Fibroblast of mammary gland (primary cell): ENCODE results near the gene TXNDC11.
A peak's percentile ranks its signal among the peaks of the same experiment; 100 is the strongest.

Source experiments
- DNase-seq: peaks from one replicate; pipeline ENCODE4 v3.0.0-alpha.2; 2010; ENCODE audit warnings: low read depth
- H3K4me3 ChIP-seq: 2 replicates; pipeline ENCODE4 v1.5.1; 2011; ENCODE audit warnings: low read depth, mild to moderate bottlenecking, low read length, moderate library complexity; ENCODE audit not compliant: control insufficient read depth
- TF ChIP-seq, protein P1 (sequence below): conservative IDR thresholded peaks from 2 replicates; pipeline ENCODE4 v1.5.1; 2011; ENCODE audit warnings: low read depth, low read length, inconsistent platforms; ENCODE audit not compliant: control insufficient read depth, insufficient read depth

TXNDC11 gene

DNA sequence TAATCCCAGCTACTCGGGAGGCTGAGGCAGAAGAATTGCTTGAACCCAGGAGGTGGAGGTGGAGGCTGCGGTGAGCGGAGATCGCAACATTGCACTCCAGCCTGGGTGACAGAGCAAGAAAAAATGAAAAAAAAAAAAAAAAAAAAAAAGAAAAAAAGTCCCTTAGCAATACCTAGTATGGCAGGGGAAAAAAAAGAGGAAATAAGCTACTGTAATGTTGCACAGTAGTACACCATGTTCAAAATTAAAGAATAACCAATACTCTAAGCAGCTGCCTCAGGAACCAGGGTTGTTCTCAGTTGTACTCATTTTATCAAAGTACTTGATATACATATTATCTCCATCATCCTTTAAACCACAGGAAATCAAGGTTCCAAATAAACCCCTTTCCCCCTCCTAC is 17.3 kb upstream of the TXNDC11 start:
- TF ChIP-seq, protein P1, sequence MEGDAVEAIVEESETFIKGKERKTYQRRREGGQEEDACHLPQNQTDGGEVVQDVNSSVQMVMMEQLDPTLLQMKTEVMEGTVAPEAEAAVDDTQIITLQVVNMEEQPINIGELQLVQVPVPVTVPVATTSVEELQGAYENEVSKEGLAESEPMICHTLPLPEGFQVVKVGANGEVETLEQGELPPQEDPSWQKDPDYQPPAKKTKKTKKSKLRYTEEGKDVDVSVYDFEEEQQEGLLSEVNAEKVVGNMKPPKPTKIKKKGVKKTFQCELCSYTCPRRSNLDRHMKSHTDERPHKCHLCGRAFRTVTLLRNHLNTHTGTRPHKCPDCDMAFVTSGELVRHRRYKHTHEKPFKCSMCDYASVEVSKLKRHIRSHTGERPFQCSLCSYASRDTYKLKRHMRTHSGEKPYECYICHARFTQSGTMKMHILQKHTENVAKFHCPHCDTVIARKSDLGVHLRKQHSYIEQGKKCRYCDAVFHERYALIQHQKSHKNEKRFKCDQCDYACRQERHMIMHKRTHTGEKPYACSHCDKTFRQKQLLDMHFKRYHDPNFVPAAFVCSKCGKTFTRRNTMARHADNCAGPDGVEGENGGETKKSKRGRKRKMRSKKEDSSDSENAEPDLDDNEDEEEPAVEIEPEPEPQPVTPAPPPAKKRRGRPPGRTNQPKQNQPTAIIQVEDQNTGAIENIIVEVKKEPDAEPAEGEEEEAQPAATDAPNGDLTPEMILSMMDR: no peak
- no peak overlapping the region for H3K4me3 ChIP-seq
- DNase-seq: no peak

DNA sequence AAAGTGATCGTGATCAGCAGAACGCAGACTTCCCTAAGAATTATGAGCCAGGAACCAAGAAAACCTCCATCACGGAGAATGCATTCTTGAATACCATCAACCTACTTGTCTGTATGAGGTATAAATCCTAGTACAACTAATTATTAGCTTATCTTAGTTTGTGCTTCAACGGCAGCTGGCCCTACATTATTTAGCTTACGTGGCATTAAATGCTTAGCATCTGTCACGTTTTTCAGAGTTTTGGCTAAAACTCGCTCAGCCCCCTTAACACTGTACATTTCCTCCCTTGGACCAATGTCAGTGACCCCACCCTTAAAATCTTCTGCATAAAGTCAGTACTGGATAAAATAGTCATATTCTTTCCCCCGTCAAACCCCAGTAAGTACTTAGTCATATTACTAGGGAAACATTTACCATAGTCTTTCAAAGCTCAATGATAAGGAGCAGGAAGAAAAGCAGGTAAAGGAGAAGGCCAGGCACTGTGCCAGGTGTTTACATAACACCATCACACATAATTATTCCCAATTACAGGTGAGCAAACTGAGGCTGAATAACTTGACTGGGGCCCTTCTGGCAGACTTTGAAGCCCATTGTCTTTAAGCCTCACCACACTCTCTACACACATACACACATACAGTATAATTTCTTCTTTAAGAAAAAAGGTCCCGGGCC is 16.6 kb upstream of the TXNDC11 start:
- no peak overlapping the region for H3K4me3 ChIP-seq
- DNase-seq: no peak
- TF ChIP-seq, protein P1: no peak

DNA sequence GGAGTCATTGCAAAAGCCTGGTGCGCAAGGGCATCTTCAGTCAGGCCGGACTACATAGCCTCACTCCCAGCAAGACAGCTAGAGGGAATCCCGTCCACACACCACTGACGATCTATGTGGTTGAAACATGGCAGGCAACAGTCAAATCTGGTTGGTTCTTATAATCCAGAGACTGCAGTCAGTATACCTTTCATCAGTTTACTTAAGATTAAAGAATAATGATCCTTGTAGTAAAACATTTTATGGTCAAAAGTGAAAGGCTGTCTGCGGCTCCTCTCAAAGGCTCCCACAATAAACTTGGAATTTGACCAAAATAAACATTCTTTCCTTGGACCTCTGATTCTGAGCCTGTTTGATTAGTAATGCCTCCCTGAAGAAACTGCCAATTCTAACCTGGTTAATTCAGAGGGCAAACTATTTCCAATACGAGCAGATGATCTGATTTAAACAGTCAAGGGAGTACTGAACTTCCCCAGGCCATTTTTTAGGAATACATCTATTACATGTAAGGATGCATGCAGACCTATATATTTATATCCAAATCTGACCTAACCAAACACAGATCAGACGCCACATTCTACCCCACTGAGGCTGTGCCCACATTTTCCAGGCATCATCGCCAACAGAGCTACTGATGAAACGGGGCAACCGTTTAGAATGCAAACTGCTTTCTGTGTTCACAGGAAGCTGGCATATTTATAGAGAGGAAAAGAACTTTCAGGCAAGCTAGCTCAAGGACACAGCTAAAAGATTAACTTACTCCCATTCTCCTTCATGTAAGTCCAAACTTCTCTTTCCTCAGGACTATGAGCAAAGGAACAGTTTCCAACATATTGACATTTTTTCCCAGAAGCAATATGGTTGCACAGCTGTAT is 15.3 kb upstream of the TXNDC11 start:
- no peak overlapping the region for H3K4me3 ChIP-seq
- TF ChIP-seq, protein P1: no peak
- DNase-seq: peak; percentile 59

DNA sequence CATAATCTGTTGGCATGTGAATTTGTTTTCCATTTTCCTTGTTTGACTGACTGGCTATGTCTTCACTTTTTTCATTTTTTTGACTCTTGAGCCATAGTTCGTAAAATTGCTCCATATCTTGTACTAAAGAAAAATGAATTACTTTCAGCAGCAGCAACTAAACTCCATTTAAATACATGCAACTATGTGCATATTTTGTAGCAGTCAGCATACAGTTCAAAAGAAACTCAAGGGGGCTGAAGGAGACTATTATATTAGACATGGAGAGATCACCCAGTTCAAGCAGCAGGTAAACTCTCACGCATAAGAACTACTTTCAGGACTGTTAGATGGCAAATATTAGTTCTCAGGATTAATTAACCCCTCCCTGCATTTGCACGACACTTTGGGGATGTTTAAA is 13.6 kb upstream of the TXNDC11 start:
- H3K4me3 ChIP-seq: no peak overlapping the region
- TF ChIP-seq, protein P1: no peak
- no peak for DNase-seq

DNA sequence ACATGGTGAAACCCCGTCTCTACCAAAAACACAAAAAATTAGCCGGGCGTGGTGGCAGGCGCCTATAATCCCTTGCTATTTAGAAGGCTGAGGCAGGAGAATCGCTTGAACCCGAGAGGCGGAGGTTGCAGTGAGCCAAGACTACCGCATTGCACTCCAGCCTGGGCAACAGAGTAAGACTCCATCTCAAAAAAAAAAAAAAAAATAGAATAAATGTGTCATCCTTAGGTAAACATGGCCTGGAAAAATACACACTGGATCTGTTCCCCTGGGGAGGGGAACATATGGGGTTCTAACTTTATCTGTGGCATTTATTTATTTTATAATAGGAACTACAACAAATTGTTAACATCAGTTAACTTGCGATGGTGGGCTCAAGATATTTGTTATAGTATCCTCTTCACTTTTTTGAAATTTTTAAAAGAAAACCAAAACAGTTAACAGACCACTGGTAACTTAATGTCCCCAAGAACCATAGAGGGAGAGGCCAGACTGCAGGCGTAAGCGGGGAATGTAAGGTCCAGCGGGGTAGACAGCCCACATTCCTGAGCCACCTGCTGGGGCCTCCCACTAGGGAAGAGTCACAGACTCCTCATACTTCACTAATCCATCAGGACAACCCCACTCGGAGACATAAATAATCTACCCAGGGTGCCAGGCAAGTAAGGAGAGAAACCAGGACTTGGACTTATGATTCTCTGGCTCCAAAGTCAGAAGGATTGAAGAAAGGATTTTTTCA is 12.5 kb upstream of the TXNDC11 start:
- no peak overlapping the region for H3K4me3 ChIP-seq
- DNase-seq: no peak
- TF ChIP-seq, protein P1: no peak

DNA sequence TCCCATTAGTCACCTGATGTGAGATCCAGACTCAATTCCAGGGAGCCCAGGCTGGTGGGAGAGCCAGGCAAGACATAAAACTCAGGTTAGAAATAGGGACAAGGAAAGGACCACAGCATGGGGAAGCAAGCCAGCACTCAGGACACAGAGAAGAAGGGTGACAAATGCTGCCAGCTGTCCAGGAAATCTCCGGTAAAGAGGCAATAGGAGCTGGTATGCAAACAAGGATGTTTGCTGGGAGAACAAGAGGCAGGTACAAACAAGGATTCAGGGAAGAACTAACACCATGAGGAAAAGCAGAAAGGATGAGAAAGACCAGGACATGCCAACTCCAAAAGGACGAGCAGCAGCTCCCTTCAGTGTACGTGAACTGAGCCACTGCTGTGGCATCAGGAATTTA is 10.2 kb upstream of the TXNDC11 start:
- no peak for DNase-seq
- TF ChIP-seq, protein P1: no peak
- H3K4me3 ChIP-seq: no peak overlapping the region
